Adrenal gland (tissue), 5 donors: Measurements from ENCODE around the gene CNP.

ENCODE experiments used
- POLR2A ChIP-seq, 2 donors: fragments of 450-650 bp; IDR thresholded peaks; one replicate each; pipeline ENCODE4 v1.6.1; 2017; ENCODE audit warnings: antibody characterized with exemption in 2 of 2, mild to moderate bottlenecking in 2 of 2, moderate library complexity in 1 of 2
- TF ChIP-seq, protein P1 (sequence below), 6 experiments: fragments of 450-650 bp in 4 of 6; fragments of 200-600 bp in 2 of 6; sonication (generic) in 1 of 6; IDR thresholded peaks; 1 replicate in 5 of 6; 2 replicates in 1 of 6; pipeline versions ENCODE4 v1.5.1 to v1.8.0; 2016 to 2021; ENCODE audit warnings: antibody characterized with exemption in 6 of 6, mild to moderate bottlenecking in 2 of 6, moderate library complexity in 1 of 6
- donor health status: DM: no; HTN: no; CAD: no.

DNA sequence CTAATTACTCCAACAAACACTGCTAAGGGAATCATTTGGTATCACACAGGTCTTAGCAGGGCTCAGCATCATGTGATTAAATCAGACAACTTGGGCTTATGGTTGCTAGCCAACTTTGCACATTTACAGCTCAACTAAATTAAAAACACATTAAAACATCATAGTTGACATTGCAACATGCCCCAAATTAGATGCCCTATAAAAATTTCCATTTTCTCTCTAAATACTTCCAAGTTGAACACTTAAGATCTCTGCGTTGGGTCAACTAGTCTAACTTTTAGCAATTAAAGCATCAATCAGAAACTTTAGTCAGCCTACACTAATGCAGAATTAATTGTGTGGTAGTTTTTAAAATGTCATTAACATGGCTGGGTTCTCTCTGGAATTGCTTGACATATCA, 38.6 kb downstream of the CNP start:
- TF ChIP-seq, protein P1, sequence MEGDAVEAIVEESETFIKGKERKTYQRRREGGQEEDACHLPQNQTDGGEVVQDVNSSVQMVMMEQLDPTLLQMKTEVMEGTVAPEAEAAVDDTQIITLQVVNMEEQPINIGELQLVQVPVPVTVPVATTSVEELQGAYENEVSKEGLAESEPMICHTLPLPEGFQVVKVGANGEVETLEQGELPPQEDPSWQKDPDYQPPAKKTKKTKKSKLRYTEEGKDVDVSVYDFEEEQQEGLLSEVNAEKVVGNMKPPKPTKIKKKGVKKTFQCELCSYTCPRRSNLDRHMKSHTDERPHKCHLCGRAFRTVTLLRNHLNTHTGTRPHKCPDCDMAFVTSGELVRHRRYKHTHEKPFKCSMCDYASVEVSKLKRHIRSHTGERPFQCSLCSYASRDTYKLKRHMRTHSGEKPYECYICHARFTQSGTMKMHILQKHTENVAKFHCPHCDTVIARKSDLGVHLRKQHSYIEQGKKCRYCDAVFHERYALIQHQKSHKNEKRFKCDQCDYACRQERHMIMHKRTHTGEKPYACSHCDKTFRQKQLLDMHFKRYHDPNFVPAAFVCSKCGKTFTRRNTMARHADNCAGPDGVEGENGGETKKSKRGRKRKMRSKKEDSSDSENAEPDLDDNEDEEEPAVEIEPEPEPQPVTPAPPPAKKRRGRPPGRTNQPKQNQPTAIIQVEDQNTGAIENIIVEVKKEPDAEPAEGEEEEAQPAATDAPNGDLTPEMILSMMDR (IDR thresholded peaks at IDR 0.05) = no peak
- TF ChIP-seq POLR2A (IDR thresholded peaks at IDR 0.05) = no peak
